Hematopoietic multipotent progenitor cell treated with erythropoietin and hydrocortisone succinate and interleukin-3 and kit ligand, for 8 days (in vitro differentiated cells): Measurements from ENCODE around the gene INTS4.
"Not testable (repeated sequence)": the region's sequence is repeated elsewhere in the genome, so short reads cannot be mapped to it uniquely, and the experiment has no call there.

ENCODE experiments used
- DNase-seq: peaks from one replicate; pipeline ENCODE4 v3.0.0-alpha.2; 2015

INTS4 gene

GRCh38 chr11:77943296-77943695 lies 51.2 kb downstream of the INTS4 start:
- not testable (repeated sequence) for DNase-seq

- not testable (repeated sequence) for DNase-seq
Observed at GRCh38 chr11:77942465-77942864, 52.0 kb downstream of the INTS4 start.

GRCh38 chr11:77933596-77933995 lies 60.9 kb downstream of the INTS4 start:
- DNase-seq = not testable (repeated sequence)

- peak; percentile 60 for DNase-seq
Observed at GRCh38 chr11:77930334-77931208, 63.9 kb downstream of the INTS4 start.

- not testable (repeated sequence) for DNase-seq
Observed at GRCh38 chr11:77917713-77918112, 76.8 kb downstream of the INTS4 start.

- not testable (repeated sequence) for DNase-seq
Observed at GRCh38 chr11:77914307-77914791, 80.1 kb downstream of the INTS4 start.

GRCh38 chr11:77913608-77914306 lies 80.7 kb downstream of the INTS4 start:
- not testable (repeated sequence) for DNase-seq

GRCh38 chr11:77910828-77911227 lies 83.6 kb downstream of the INTS4 start:
- DNase-seq = not testable (repeated sequence)

- no peak for DNase-seq
Observed at GRCh38 chr11:77909277-77909676, 85.2 kb downstream of the INTS4 start.

GRCh38 chr11:77908835-77909234 lies 85.6 kb downstream of the INTS4 start:
- DNase-seq = no peak

GRCh38 chr11:77894949-77895348 lies 99.5 kb downstream of the INTS4 start:
- not testable (repeated sequence) for DNase-seq

GRCh38 chr11:77891703-77892102 lies 102.8 kb downstream of the INTS4 start:
- not testable (repeated sequence) for DNase-seq

- not testable (repeated sequence) for DNase-seq
Observed at GRCh38 chr11:77891256-77891655, 103.2 kb downstream of the INTS4 start.

- not testable (repeated sequence) for DNase-seq
Observed at GRCh38 chr11:77890619-77891056, 103.8 kb downstream of the INTS4 start.

GRCh38 chr11:77890100-77890614 lies 104.3 kb downstream of the INTS4 start:
- not testable (repeated sequence) for DNase-seq

- DNase-seq = not testable (repeated sequence)
Observed at GRCh38 chr11:77889045-77889444, 105.4 kb downstream of the INTS4 start.

GRCh38 chr11:77886401-77886800 lies 108.1 kb downstream of the INTS4 start:
- no peak for DNase-seq

- DNase-seq = no peak
Observed at GRCh38 chr11:77884829-77885190, 109.7 kb downstream of the INTS4 start.

GRCh38 chr11:77884186-77884828 lies 110.2 kb downstream of the INTS4 start:
- no peak for DNase-seq

- no peak for DNase-seq
Observed at GRCh38 chr11:77883775-77884174, 110.7 kb downstream of the INTS4 start.

GRCh38 chr11:77882396-77882795 lies 112.1 kb downstream of the INTS4 start:
- DNase-seq = no peak

- DNase-seq = peak; percentile 20
Observed at GRCh38 chr11:77879218-77879617, 115.2 kb downstream of the INTS4 start.

- DNase-seq = not testable (repeated sequence)
Observed at GRCh38 chr11:77878247-77878646, 116.2 kb downstream of the INTS4 start.
